Trophoblast cell (in vitro differentiated cells and primary cell): Measurements from ENCODE around the gene HES4.
A peak's percentile ranks its signal among the peaks of the same experiment; 100 is the strongest.

Experiments used
- DNase-seq, 2 donors: peaks; one replicate each; pipeline ENCODE4 v3.0.0-alpha.2; 2016
- H2AFZ ChIP-seq: 2 replicates; pipeline ENCODE4 v1.6.1; 2013; ENCODE audit warnings: low read length, moderate library complexity, mild to moderate bottlenecking; ENCODE audit not compliant: insufficient read depth, poor library complexity
- H2AK5ac ChIP-seq: 2 replicates; pipeline ENCODE4 v1.6.1; 2013; ENCODE audit warnings: mild to moderate bottlenecking, low read length
- H2BK120ac ChIP-seq: 2 replicates; pipeline ENCODE4 v1.6.1; 2013; ENCODE audit warnings: low read length, mild to moderate bottlenecking, moderate library complexity; ENCODE audit not compliant: insufficient read depth, poor library complexity
- H2BK12ac ChIP-seq: 2 replicates; pipeline ENCODE4 v1.6.1; 2013; ENCODE audit warnings: mild to moderate bottlenecking, low read length, moderate library complexity
- H2BK5ac ChIP-seq: 2 replicates; pipeline ENCODE4 v1.6.1; 2013; ENCODE audit warnings: low read length, low read depth, moderate library complexity, mild to moderate bottlenecking; ENCODE audit not compliant: poor library complexity
- H3K14ac ChIP-seq: 2 replicates; pipeline ENCODE4 v1.6.1; 2013; ENCODE audit warnings: mild to moderate bottlenecking, low read length
- H3K18ac ChIP-seq: 2 replicates; pipeline ENCODE4 v1.6.1; 2013; ENCODE audit warnings: mild to moderate bottlenecking, low read length
- H3K23ac ChIP-seq: 2 replicates; pipeline ENCODE4 v1.6.1; 2013; ENCODE audit warnings: low read length
- H3K27ac ChIP-seq: 2 replicates; pipeline ENCODE4 v1.5.1; 2013; ENCODE audit warnings: low read depth, mild to moderate bottlenecking, inconsistent platforms, low read length, moderate library complexity
- H3K27me3 ChIP-seq: 2 replicates; pipeline ENCODE4 v1.6.1; 2013; ENCODE audit warnings: inconsistent platforms, mild to moderate bottlenecking, low read length, moderate library complexity; ENCODE audit not compliant: insufficient read depth
- H3K36me3 ChIP-seq, 2 experiments: 1 replicate in 1 of 2; 2 replicates in 1 of 2; pipeline ENCODE4 v1.6.1; 2013; ENCODE audit warnings: low read length in 2 of 2, mild to moderate bottlenecking in 2 of 2, moderate library complexity in 1 of 2; ENCODE audit not compliant: insufficient read depth in 2 of 2, control insufficient read depth in 1 of 2
- H3K4ac ChIP-seq: 2 replicates; pipeline ENCODE4 v1.6.1; 2013; ENCODE audit warnings: low read depth, mild to moderate bottlenecking, low read length, moderate library complexity
- H3K4me1 ChIP-seq, 2 experiments: 1 replicate in 1 of 2; 2 replicates in 1 of 2; pipeline ENCODE4 v1.6.1; 2013; ENCODE audit warnings: low read length in 2 of 2, mild to moderate bottlenecking in 2 of 2, moderate library complexity in 1 of 2; ENCODE audit not compliant: insufficient read depth in 2 of 2, control insufficient read depth in 1 of 2
- H3K4me2 ChIP-seq: 2 replicates; pipeline ENCODE4 v1.6.1; 2013; ENCODE audit warnings: inconsistent platforms, mild to moderate bottlenecking, low read length, moderate library complexity
- H3K4me3 ChIP-seq: 2 replicates; pipeline ENCODE4 v1.5.1; 2013; ENCODE audit warnings: mild to moderate bottlenecking, low read depth, low read length, inconsistent platforms
- H3K79me1 ChIP-seq: one replicate; pipeline ENCODE4 v1.6.1; 2013; ENCODE audit warnings: low read length
- H3K79me2 ChIP-seq: 2 replicates; pipeline ENCODE4 v1.6.1; 2013; ENCODE audit warnings: low read length, mild to moderate bottlenecking; ENCODE audit not compliant: control insufficient read depth, insufficient read depth, poor library complexity
- H3K9ac ChIP-seq: 2 replicates; pipeline ENCODE4 v1.6.1; 2013; ENCODE audit warnings: mild to moderate bottlenecking, low read length
- H3K9me3 ChIP-seq: 2 replicates; pipeline ENCODE4 v1.6.1; 2013; ENCODE audit warnings: low read depth, mild to moderate bottlenecking, control low read depth, inconsistent platforms, low read length; ENCODE audit not compliant: insufficient read depth
- H4K12ac ChIP-seq: 2 replicates; pipeline ENCODE4 v1.6.1; 2013; ENCODE audit warnings: low read depth, mild to moderate bottlenecking, low read length, moderate library complexity
- H4K8ac ChIP-seq: 2 replicates; pipeline ENCODE4 v1.6.1; 2013; ENCODE audit warnings: low read depth, mild to moderate bottlenecking, low read length, moderate library complexity
- H4K91ac ChIP-seq: one replicate; pipeline ENCODE4 v1.6.1; 2013; ENCODE audit warnings: low read depth, mild to moderate bottlenecking, low read length, moderate library complexity
- WGBS: extraction: QIAGEN DNeasy Blood & Tissue Kit; methylation state at CpG from one replicate; pipeline ENCODE4 v1.1.7; 2013; ENCODE audit warnings: missing lambda C conversion rate; ENCODE audit not compliant: insufficient read length, insufficient coverage; ENCODE audit errors: extremely low coverage; 5-methylcytosine and 5-hydroxymethylcytosine counted together

HES4 gene

DNA sequence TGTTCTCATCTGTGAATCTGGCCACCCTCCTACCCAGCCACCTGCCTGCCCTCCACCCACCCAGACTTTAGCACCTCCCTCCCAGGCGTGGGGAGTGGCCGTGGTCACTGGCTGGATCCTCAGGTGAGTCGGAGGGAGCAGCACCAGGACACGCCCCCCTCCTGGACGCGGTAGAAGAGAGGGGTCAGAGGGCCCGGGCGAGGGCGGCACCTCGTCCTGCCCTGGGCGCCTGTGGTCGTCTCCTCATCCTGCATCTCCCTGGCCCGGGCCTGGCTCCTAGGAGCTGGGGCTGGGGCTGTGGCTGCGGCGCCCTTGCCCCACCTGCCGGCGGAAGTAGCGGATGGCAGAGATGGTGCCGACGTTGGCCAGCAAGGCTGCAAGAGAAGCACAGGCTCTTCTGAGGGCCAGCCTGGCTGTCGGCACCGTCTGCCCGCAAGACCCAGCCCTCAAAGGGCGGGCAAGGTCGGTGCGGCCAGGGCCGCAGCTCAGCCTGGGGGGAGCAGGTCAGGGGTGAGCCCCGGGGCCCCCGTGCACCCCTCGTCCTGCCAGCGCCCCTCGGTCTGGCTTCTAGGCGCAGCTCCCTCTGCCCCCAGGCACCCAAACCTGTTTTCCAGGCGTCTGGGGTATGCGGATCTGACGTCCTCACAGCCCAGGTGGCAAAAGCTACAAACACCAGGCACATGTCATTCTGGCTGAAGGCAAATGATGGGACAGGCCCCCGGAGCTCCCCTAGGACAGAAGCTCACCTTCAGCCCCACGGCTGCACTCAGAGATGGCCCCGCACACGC, 23.8 kb downstream of the HES4 start:
- no peaks in the 10 kb centered on the region for H3K9me3 ChIP-seq
- DNase-seq = peak; percentile 77 to 81
- H2AK5ac ChIP-seq = no peak overlapping the region
- H3K9ac ChIP-seq = no peak overlapping the region
- no CpG with 5 or more reads among the region's 40 CpGs for WGBS
- no peak overlapping the region for H3K18ac ChIP-seq
- no peak overlapping the region for H3K14ac ChIP-seq
- no peaks in the 10 kb centered on the region for H3K36me3 ChIP-seq
- H2BK5ac ChIP-seq = no peak overlapping the region
- H3K4me2 ChIP-seq = peak overlapping the region; percentile 73
- H3K27ac ChIP-seq = peak overlapping the region; percentile 68
- H2AFZ ChIP-seq = no peak overlapping the region
- H3K79me1 ChIP-seq = no peaks in the 10 kb centered on the region
- H2BK120ac ChIP-seq = no peak overlapping the region
- H3K79me2 ChIP-seq = no peaks in the 10 kb centered on the region
- peaks cover 0 to 14% of the 10 kb centered on the region in 2 experiments for H3K4me1 ChIP-seq
- no peak overlapping the region for H3K23ac ChIP-seq
- H2BK12ac ChIP-seq = no peak overlapping the region
- peak overlapping the region; percentile 43 for H4K8ac ChIP-seq
- peak overlapping the region; percentile 65 for H4K91ac ChIP-seq
- no peaks in the 10 kb centered on the region for H3K27me3 ChIP-seq
- no peak overlapping the region for H4K12ac ChIP-seq
- no peak overlapping the region for H3K4ac ChIP-seq
- no peak overlapping the region for H3K4me3 ChIP-seq

DNA sequence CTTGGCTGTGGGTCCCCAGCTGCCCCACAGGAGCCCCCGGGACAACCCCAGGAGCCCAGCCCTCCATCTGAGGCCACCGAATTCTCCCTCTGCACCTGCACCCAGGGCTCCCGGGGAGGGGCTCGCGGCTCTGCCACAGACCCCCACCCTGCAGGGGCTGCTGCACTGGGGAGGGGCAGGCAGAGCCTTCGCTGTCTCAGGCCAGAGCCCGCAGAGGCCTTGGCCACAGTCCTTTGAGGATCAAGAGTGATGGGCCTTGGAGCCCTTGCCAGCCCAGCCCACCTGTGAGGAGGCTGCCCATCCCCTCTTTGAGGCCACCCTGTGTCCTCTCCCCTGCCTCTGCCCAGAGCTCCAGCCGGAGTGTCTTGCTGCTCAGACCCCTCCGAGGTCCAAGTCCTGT, 24.5 kb downstream of the HES4 start:
- H3K9me3 ChIP-seq = no peaks in the 10 kb centered on the region
- H3K36me3 ChIP-seq = no peaks in the 10 kb centered on the region
- H2BK5ac ChIP-seq = no peak overlapping the region
- no peak overlapping the region for H2AK5ac ChIP-seq
- H3K4me3 ChIP-seq = no peak overlapping the region
- no peak for DNase-seq
- H4K12ac ChIP-seq = no peak overlapping the region
- H3K4me2 ChIP-seq = no peak overlapping the region
- H4K91ac ChIP-seq = peak overlapping the region; percentile 40
- H3K18ac ChIP-seq = no peak overlapping the region
- no peak overlapping the region for H3K27ac ChIP-seq
- H3K79me1 ChIP-seq = no peaks in the 10 kb centered on the region
- H3K4me1 ChIP-seq = peaks cover 7 to 15% of the 10 kb centered on the region in 2 experiments
- H3K14ac ChIP-seq = no peak overlapping the region
- no peak overlapping the region for H2BK12ac ChIP-seq
- H3K4ac ChIP-seq = no peak overlapping the region
- no peak overlapping the region for H2AFZ ChIP-seq
- no peaks in the 10 kb centered on the region for H3K79me2 ChIP-seq
- no peak overlapping the region for H2BK120ac ChIP-seq
- H3K23ac ChIP-seq = no peak overlapping the region
- H3K9ac ChIP-seq = no peak overlapping the region
- WGBS = no CpG with 5 or more reads among the region's 9 CpGs
- peaks cover 2% of the 10 kb centered on the region for H3K27me3 ChIP-seq
- no peak overlapping the region for H4K8ac ChIP-seq

DNA sequence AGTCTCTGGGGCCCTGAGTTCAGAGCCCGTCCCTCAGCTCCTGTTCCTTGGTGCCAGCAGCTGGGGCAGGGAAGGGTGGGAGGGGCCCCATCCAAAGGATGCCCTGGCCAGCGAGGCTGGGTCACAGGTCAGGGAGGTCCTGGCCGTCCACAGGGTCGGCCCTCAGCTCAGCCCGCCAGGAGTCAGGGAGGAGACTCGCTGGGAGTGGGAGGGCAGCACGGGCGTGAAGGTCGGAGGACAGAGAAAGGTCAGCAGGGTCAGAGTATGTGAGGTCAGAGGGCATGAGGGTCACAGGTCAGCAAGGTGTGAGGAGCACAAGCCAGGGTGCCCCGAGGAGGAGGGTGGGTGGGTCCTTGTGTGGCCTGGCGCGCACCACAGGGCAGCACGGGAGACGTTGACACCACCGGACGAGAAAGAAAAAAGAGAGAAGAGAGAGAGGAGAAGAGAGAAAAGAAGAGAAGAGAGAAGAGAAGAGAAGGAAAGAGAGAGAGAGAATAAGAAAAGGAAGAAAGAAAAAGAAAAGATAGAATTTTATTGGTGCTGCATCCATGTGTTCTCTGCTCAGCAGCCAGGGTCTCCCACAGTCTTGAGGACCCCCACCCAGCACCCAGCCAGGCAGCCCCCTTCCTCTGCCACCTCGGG, 25.1 kb downstream of the HES4 start:
- H3K14ac ChIP-seq = no peak overlapping the region
- peaks cover 7 to 17% of the 10 kb centered on the region in 2 experiments for H3K4me1 ChIP-seq
- H2BK12ac ChIP-seq = no peak overlapping the region
- no CpG with 5 or more reads among the region's 17 CpGs for WGBS
- H3K9me3 ChIP-seq = no peaks in the 10 kb centered on the region
- no peak overlapping the region for H4K12ac ChIP-seq
- H3K4me2 ChIP-seq = no peak overlapping the region
- no peak overlapping the region for H3K9ac ChIP-seq
- no peak overlapping the region for H2AFZ ChIP-seq
- no peak overlapping the region for H3K4me3 ChIP-seq
- H3K27ac ChIP-seq = no peak overlapping the region
- H2AK5ac ChIP-seq = no peak overlapping the region
- no peaks in the 10 kb centered on the region for H3K36me3 ChIP-seq
- H2BK120ac ChIP-seq = no peak overlapping the region
- H3K79me2 ChIP-seq = no peaks in the 10 kb centered on the region
- H3K4ac ChIP-seq = no peak overlapping the region
- no peaks in the 10 kb centered on the region for H3K79me1 ChIP-seq
- H3K27me3 ChIP-seq = peaks cover 3% of the 10 kb centered on the region
- DNase-seq = no peak
- no peak overlapping the region for H2BK5ac ChIP-seq
- H3K18ac ChIP-seq = no peak overlapping the region
- no peak overlapping the region for H4K8ac ChIP-seq
- H4K91ac ChIP-seq = no peak overlapping the region
- no peak overlapping the region for H3K23ac ChIP-seq

DNA sequence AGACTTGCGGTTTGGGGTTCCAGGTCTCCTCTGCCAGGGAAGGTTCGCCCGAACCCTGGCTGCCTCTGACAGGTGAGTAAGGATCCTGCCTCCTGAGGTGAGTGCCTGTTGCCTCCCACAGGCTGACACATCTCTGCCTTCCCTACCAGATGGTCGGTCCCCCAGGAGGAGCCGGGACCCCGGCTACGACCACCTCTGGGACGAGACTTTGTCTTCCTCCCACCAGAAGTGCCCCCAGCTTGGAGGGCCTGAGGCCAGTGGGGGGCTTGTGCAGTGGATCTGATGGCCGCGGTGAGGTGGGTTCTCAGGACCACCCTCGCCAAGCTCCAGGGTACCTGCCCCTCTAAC, 25.6 kb downstream of the HES4 start:
- Histone ChIP-seq H3K79me2 (no peaks in the 10 kb centered on the region), H3K4ac (no peak overlapping the region), H2AK5ac (no peak overlapping the region), H3K79me1 (no peaks in the 10 kb centered on the region), H4K91ac (no peak overlapping the region), H4K8ac (no peak overlapping the region), H3K9ac (no peak overlapping the region), H3K23ac (no peak overlapping the region), H3K27me3 (peaks cover 3% of the 10 kb centered on the region), H3K4me2 (no peak overlapping the region), H3K18ac (no peak overlapping the region), H3K14ac (no peak overlapping the region), H2AFZ (no peak overlapping the region), H3K4me1 (peaks cover 7 to 17% of the 10 kb centered on the region in 2 experiments), H3K36me3 (no peaks in the 10 kb centered on the region), H2BK5ac (no peak overlapping the region), H3K4me3 (no peak overlapping the region), H2BK12ac (no peak overlapping the region), H2BK120ac (no peak overlapping the region), H3K27ac (no peak overlapping the region), H3K9me3 (peaks cover 1% of the 10 kb centered on the region), H4K12ac (no peak overlapping the region)
- WGBS = no CpG with 5 or more reads among the region's 11 CpGs
- no peak for DNase-seq
